AG04450 (cell line): ENCODE results near the gene SINHCAF. TPM values are rescaled to one million over a fixed set of nuclear protein-coding genes. Genes with fewer than 3 reads are reported as not detected.

Source experiments
- CTCF ChIA-PET: fragments of 300-600, 350-600 bp; formaldehyde crosslinking; extraction: SDS; loops from one replicate; lab custom pipeline; 2022; ENCODE audit warnings: antibody characterized with exemption, inconsistent platforms; lab: Charles Lee
- POLR2A ChIA-PET: fragments of 350-600 bp; formaldehyde crosslinking; extraction: SDS; loops from one replicate; lab custom pipeline; 2021; ENCODE audit warnings: antibody characterized with exemption, inconsistent platforms; lab: Yijun Ruan, JAX
- DNase-seq: peaks from one replicate; pipeline ENCODE4 v3.0.0-alpha.2; 2011; ENCODE audit warnings: low read depth, low spot score
- H3K27ac ChIP-seq: one replicate; pipeline ENCODE4 v1.5.1; 2012; ENCODE audit warnings: low read depth, low read length, control low read depth
- H3K27me3 ChIP-seq: one replicate; pipeline ENCODE4 v1.6.0; 2012; ENCODE audit warnings: low read length; ENCODE audit not compliant: control insufficient read depth, insufficient read depth
- H3K4me3 ChIP-seq: 2 replicates; pipeline ENCODE4 v1.5.1; 2011; ENCODE audit warnings: mild to moderate bottlenecking, low read depth, low read length, control low read depth
- H3K9me3 ChIP-seq: 2 replicates; pipeline ENCODE4 v1.5.1; 2012; ENCODE audit warnings: low read length; ENCODE audit not compliant: control insufficient read depth, insufficient read depth
- polyA plus RNA-seq: library from polyadenylated mRNA; depleted of rRNA; stranded (reverse); fragments of >200 nt; gene quantifications from 2 replicates; pipeline ENCODE4 v1.2.3, GENCODE V29; 2011
- TF ChIP-seq, protein P1 (sequence below): IDR thresholded peaks from 2 replicates; pipeline ENCODE4 v1.5.1; 2011; ENCODE audit warnings: low read depth, low read length, control low read depth, inconsistent platforms

SINHCAF gene
- polyA plus RNA-seq, 1 experiment = 31.6 TPM

- no peaks in the 10 kb centered on the region for H3K27me3 ChIP-seq
- ChIA-PET CTCF (interaction anchor here (0.9 kb wide), 1 partner anchor 41 kb away, joined by 6 read pairs; no protein-coding TSS in a partner anchor), POLR2A (no interaction called here)
- H3K4me3 ChIP-seq = no peak overlapping the region
- H3K9me3 ChIP-seq = peaks cover 2% of the 10 kb centered on the region; the same call in 1 of the 2 replicates
- DNase-seq = no peak
- H3K27ac ChIP-seq = no peak overlapping the region
- TF ChIP-seq, protein P1, sequence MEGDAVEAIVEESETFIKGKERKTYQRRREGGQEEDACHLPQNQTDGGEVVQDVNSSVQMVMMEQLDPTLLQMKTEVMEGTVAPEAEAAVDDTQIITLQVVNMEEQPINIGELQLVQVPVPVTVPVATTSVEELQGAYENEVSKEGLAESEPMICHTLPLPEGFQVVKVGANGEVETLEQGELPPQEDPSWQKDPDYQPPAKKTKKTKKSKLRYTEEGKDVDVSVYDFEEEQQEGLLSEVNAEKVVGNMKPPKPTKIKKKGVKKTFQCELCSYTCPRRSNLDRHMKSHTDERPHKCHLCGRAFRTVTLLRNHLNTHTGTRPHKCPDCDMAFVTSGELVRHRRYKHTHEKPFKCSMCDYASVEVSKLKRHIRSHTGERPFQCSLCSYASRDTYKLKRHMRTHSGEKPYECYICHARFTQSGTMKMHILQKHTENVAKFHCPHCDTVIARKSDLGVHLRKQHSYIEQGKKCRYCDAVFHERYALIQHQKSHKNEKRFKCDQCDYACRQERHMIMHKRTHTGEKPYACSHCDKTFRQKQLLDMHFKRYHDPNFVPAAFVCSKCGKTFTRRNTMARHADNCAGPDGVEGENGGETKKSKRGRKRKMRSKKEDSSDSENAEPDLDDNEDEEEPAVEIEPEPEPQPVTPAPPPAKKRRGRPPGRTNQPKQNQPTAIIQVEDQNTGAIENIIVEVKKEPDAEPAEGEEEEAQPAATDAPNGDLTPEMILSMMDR = no peak
Measured at GRCh38 chr12:31312431-31312830, 13.5 kb downstream of the SINHCAF start.

- H3K27ac ChIP-seq = no peak overlapping the region
- CTCF ChIA-PET = no interaction called here
- no peaks in the 10 kb centered on the region for H3K27me3 ChIP-seq
- TF ChIP-seq, protein P1 = no peak
- no peak for DNase-seq
- no peak overlapping the region for H3K4me3 ChIP-seq
- POLR2A ChIA-PET = no interaction called here
- H3K9me3 ChIP-seq = peaks cover 2% of the 10 kb centered on the region; the same call in 1 of the 2 replicates
Measured at GRCh38 chr12:31311634-31312258, 14.2 kb downstream of the SINHCAF start.

DNA sequence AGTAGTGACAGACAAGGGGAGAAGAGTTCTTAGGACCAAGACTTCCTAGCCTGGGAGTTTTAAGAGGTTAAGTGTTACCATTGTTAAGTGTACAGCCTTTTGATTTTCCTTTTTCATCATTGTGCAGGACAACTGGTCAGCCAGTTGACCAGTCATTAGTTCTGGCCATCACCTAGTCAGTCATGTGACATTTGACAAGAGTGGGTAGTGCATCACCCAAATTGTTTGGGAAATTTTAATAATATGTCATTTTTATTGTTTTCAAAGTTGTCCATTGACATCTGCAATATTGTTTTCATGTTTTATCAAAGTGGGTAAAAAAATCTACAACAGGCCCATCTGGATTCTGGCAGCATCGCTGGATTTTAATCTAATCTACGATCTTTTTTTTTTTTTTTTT is 15.5 kb downstream of the SINHCAF start:
- TF ChIP-seq, protein P1 = no peak
- Histone ChIP-seq H3K4me3 (no peak overlapping the region), H3K27ac (no peak overlapping the region), H3K9me3 (peaks cover 2% of the 10 kb centered on the region; the same call in 1 of the 2 replicates), H3K27me3 (no peaks in the 10 kb centered on the region)
- no peak for DNase-seq
- POLR2A ChIA-PET = no interaction called here
- CTCF ChIA-PET = no interaction called here

- DNase-seq = no peak
- POLR2A ChIA-PET = no interaction called here
- H3K4me3 ChIP-seq = no peak overlapping the region
- peaks cover 2% of the 10 kb centered on the region; the same call in 1 of the 2 replicates for H3K9me3 ChIP-seq
- CTCF ChIA-PET = no interaction called here
- TF ChIP-seq, protein P1 = no peak
- H3K27ac ChIP-seq = no peak overlapping the region
- H3K27me3 ChIP-seq = no peaks in the 10 kb centered on the region
Measured at GRCh38 chr12:31309279-31309678, 16.7 kb downstream of the SINHCAF start.

DNA sequence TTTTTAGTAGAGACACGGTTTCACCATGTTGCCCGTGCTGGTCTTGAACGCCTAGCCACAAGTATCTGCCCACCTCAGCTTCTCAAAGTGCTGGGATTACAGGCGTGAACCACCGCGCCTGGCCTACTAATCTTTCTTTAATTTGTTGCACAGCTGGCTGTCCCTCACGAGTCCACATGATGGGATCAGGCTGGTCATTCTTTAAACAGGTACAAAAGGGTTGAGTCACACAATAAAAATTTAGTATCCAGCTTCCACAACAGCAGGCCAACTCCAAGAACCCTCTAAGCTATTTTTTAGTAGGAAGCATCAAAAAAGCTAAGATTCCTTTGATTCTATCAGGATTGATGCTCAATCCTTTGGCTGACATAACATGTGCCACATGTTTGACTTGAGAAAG is 17.8 kb downstream of the SINHCAF start:
- TF ChIP-seq, protein P1 = no peak
- CTCF ChIA-PET = interaction anchor here (1.5 kb wide), 1 partner anchor 36 kb away, joined by 6 read pairs; no protein-coding TSS in a partner anchor
- Histone ChIP-seq H3K27me3 (no peaks in the 10 kb centered on the region), H3K4me3 (no peak overlapping the region), H3K27ac (no peak overlapping the region), H3K9me3 (peaks cover 2% of the 10 kb centered on the region; the same call in 1 of the 2 replicates)
- no peak for DNase-seq
- POLR2A ChIA-PET = no interaction called here
